Measurements from ENCODE around the gene TNRC6B. TPM values are rescaled to one million over a fixed set of nuclear protein-coding genes. Genes with fewer than 3 reads are reported as not detected.
"Not testable (repeated sequence)": the region's sequence is repeated elsewhere in the genome, so short reads cannot be mapped to it uniquely, and the experiment has no call there.

The TNRC6B gene
- total RNA-seq, 1 donor from 2014 or later: 26.7 TPM

DNA sequence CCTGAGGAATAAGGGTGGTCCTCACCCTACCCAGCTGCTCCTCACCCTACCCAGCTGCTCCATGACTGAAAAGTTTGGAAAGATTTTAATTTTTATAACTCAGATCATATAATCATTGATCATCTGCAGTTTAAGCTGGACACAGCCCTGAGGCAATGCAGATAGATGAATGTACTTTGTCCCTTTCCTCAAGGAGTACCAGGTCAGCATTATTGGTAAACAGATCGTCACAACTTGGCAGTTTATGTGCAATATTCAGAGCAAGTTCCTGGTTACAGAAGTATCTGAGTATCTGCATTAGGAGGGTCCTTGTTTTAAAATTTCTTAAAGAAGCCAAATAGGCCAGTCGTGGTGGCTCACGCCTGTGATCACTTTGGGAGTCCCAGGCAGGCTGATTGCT, 3.6 kb downstream of the TNRC6B start:
- Histone ChIP-seq H3K36me3 (ENCODE audit: control insufficient read depth, insufficient read depth, low read length) (no peaks in the 10 kb centered on the region), H3K27me3 (ENCODE audit: control insufficient read depth, insufficient read depth, low read length) (no peaks in the 10 kb centered on the region), H3K4me3 (ENCODE audit: low read depth, low read length) (no peak overlapping the region)
- DNase-seq (ENCODE audit: low read depth): no peak
- TF ChIP-seq, protein P1, sequence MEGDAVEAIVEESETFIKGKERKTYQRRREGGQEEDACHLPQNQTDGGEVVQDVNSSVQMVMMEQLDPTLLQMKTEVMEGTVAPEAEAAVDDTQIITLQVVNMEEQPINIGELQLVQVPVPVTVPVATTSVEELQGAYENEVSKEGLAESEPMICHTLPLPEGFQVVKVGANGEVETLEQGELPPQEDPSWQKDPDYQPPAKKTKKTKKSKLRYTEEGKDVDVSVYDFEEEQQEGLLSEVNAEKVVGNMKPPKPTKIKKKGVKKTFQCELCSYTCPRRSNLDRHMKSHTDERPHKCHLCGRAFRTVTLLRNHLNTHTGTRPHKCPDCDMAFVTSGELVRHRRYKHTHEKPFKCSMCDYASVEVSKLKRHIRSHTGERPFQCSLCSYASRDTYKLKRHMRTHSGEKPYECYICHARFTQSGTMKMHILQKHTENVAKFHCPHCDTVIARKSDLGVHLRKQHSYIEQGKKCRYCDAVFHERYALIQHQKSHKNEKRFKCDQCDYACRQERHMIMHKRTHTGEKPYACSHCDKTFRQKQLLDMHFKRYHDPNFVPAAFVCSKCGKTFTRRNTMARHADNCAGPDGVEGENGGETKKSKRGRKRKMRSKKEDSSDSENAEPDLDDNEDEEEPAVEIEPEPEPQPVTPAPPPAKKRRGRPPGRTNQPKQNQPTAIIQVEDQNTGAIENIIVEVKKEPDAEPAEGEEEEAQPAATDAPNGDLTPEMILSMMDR (IDR thresholded peaks at IDR 0.05; ENCODE audit: insufficient read depth, low read length, poor library complexity, severe bottlenecking): no peak

DNA sequence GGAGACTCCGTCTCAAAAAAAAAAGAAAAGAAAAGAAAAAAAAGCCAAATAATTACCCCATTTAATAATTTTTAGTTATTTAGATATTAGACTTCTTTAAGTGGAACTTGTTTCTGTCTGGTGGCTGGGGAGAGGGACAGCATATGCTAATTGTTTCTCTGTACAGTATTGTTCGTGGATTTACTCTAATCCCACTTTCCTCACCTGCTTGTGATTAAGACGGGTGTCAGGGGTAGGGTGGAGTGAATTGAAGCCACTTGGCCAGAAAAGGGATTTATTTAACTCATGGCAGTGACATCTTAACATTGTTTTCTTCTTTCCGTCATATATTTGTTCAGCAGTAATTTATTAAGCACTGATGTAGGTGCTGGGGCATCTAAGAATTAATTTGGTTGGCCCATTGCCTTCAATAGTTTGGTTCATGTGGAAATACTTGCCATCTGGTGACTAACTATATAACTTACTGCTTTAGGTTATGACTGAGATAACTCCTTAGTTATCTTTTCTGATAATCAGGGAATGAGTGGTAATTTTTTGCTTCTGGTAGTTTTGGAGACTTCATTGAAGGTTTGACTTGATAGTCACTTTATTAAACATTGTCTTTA, 4.6 kb downstream of the TNRC6B start:
- H3K36me3 ChIP-seq (ENCODE audit: control insufficient read depth, insufficient read depth, low read length): no peaks in the 10 kb centered on the region
- TF ChIP-seq, protein P1 (IDR thresholded peaks at IDR 0.05; ENCODE audit: insufficient read depth, low read length, poor library complexity, severe bottlenecking): no peak
- H3K27me3 ChIP-seq (ENCODE audit: control insufficient read depth, insufficient read depth, low read length): no peaks in the 10 kb centered on the region
- no peak overlapping the region for H3K4me3 ChIP-seq (ENCODE audit: low read depth, low read length)
- no peak for DNase-seq (ENCODE audit: low read depth)

DNA sequence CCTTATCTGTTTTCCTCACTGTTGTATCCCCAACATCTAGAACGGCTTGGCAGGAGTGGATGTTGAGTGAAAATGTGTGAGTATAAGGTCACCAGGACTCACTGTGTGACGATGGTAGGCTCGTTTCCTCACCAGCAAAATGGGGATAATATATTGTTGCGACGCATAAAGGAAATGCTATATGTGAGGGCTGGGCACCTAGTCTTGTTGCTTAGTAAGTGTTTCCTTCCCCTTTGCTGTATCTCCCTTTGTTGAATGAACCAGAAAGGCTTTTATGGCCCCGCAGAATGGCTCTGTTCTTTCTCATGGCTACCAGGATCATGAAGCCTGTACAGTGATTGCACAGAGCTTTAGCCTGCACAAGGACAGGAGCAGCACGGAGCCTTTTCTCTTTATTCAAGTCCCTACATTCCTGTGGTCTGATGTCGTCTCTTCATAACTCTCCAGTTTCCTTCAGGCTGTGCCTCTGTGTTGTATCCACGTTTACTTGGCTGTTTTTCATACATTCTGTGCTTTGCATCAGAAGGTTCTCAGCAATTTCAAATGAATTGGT, 5.4 kb downstream of the TNRC6B start:
- Histone ChIP-seq H3K36me3 (ENCODE audit: control insufficient read depth, insufficient read depth, low read length) (no peaks in the 10 kb centered on the region), H3K4me3 (ENCODE audit: low read depth, low read length) (no peak overlapping the region), H3K27me3 (ENCODE audit: control insufficient read depth, insufficient read depth, low read length) (no peaks in the 10 kb centered on the region)
- TF ChIP-seq, protein P1 (IDR thresholded peaks at IDR 0.05; ENCODE audit: insufficient read depth, low read length, poor library complexity, severe bottlenecking): no peak
- peak; percentile 54 for DNase-seq (ENCODE audit: low read depth)

DNA sequence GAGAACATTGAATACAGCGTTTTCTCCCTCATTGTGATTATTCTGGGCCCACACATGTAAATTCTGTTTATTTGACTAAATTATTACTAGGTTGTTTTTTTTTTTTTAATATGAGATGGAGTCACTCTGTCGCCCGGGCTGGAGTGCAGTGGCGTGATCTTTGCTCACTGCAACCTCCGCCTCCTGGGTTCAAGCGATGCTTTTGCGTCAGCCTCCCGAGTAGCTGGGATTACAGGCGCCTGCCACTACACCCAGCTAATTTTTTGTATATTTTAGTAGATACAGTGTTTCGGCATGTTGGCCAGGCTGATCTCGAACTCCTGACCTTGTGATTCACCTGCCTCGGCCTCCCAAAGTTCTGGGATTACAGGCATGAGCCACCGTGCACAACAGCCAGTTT, 5.9 kb downstream of the TNRC6B start:
- not testable (repeated sequence) for H3K27me3 ChIP-seq (ENCODE audit: control insufficient read depth, insufficient read depth, low read length); DNase-seq (ENCODE audit: low read depth); H3K4me3 ChIP-seq (ENCODE audit: low read depth, low read length); H3K36me3 ChIP-seq (ENCODE audit: control insufficient read depth, insufficient read depth, low read length)

DNA sequence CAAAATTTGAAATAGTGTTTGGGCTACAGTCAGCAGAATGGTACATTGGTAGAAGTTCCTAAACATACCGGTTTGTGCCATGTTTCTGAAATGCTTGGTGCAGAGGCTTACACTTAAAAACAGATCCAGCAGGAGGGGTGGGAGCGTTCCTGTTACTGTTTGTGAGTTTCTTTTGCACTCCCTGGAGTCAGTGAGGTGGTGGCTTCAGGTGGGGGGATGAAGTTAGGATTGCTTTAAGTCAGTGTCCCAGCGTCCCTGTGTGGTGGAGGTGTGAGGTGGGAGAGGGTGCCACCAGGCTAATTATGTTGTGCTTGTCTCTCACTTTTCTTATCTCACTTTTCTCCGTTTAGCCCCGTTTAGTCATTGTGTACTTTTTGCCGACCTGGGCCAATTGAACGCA, 9.7 kb downstream of the TNRC6B start:
- Histone ChIP-seq H3K27me3 (ENCODE audit: control insufficient read depth, insufficient read depth, low read length) (no peaks in the 10 kb centered on the region), H3K36me3 (ENCODE audit: control insufficient read depth, insufficient read depth, low read length) (no peaks in the 10 kb centered on the region), H3K4me3 (ENCODE audit: low read depth, low read length) (no peak overlapping the region)
- DNase-seq (ENCODE audit: low read depth): no peak
- TF ChIP-seq, protein P1 (IDR thresholded peaks at IDR 0.05; ENCODE audit: insufficient read depth, low read length, poor library complexity, severe bottlenecking): no peak

DNA sequence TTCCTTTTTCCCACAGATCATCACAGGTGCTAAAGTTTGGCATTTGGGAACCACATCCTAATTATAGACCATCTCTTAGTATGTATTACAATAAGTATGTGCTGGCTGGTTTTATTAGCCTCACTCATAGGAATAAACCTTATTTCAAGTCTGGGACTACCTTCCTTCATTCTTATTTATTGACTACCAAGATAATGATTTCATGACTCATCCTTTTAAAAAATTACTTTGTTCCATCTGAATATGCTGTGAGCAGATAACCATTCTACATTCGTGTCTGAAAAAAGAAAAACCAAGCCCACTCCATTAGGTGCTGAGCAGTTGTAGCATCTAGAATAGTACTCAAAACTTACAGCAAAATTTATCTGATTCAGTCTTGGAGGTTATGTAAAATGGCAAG, 12.3 kb downstream of the TNRC6B start:
- H3K27me3 ChIP-seq (ENCODE audit: control insufficient read depth, insufficient read depth, low read length): no peaks in the 10 kb centered on the region
- H3K4me3 ChIP-seq (ENCODE audit: low read depth, low read length): no peak overlapping the region
- no peak for DNase-seq (ENCODE audit: low read depth)
- H3K36me3 ChIP-seq (ENCODE audit: control insufficient read depth, insufficient read depth, low read length): no peaks in the 10 kb centered on the region
- TF ChIP-seq, protein P1 (IDR thresholded peaks at IDR 0.05; ENCODE audit: insufficient read depth, low read length, poor library complexity, severe bottlenecking): no peak
